ENCODE data around the gene RCOR1.

Gene RCOR1

DNA sequence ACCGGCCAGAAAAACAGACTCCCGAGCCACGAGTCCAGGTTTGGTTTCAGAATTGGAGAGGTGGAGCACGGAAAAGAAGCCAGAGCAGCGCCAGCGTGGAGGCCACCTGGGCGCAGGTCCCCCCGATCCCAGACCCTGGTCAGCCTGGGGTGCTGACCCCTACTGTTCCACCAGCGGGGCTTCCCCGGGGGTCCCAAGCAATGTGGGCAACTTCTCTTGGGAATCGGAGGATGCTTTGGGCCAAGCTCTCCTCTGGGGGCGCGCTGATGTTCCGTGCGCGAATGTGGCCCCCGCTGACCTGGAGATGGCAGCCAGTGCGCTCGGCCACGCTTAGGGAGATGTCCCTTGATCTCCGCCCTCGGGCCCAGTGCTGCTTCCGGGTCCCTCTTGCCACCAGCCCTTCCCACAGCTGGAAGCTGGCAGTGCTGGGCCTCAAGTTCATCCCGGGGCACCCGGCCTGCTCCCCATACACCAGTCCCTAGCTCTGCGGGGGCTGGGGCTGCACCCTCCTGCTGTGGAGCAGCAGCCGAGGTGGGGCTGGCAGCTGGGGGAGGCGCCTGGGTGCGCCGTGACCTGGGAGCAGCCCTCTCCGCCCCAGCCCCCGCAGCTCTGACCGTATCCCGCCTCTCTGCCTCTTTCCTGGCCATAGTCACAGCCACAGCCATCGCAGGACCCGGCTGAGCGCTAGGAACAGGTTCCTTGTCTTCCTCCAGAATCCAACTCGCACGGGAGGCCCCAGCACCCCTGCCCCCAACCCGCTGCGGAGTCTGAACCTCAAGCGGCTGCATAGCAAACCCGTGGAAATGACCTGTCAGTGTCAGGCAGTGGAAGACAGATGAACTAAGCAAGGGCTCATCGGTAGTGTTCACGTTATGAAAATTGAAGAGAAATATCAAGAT lies 91.2 kb downstream of the RCOR1 start:
- TF ChIP-seq POLR2A (IDR thresholded peaks at IDR 0.05; ENCODE audit: low read length) (no peak), GATA1 (IDR thresholded peaks at IDR 0.05; ENCODE audit: low read depth, low read length) (no peak)
- DNase-seq = no peak

DNA sequence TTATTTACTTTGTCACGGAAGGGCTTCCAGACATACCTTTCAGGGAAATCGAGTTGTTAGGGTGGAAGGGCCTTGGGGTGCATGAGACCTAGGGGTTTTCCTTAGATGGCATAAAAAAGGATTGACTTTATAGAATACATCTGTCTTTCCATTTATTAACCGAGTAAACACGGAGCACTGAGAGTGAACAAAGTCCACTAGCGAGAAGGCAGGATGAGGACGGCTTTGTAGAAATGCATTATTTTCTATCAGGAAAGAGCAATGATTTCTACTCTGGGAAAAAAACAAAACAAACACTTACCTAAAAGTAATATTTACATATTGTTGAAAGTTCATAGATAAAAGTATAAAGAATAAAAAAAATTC lies 91.8 kb downstream of the RCOR1 start:
- TF ChIP-seq GATA1 (IDR thresholded peaks at IDR 0.05; ENCODE audit: low read depth, low read length) = no peak
- TF ChIP-seq POLR2A (IDR thresholded peaks at IDR 0.05; ENCODE audit: low read length) = no peak
- DNase-seq = no peak

DNA sequence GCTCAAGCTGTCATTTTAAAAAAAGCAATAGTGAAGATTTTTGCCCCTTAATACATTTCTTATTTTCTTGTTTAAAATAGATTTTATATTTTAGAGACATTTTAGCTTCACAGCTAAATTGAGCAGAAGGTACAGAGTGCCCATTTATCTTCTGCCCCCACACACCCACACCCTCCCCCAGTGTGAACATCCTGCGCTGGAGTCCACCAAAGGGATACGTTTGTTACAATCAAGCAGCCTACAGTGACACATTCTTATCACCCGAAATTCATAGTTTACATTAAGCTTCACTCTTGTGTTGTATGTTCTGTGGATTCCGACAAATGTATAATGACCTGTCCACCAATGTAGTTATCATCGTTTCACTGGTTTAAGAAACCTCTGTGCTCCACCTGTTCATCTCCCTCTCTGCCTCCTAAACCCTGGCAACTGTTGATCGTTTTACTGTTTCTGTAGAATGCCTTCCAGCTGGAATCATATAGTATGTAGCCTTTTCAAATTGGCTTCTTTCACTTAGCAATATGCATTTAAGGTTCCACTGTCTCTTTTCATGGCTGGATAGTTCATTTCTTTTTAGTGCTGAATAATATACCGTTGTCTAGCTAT lies 93.8 kb downstream of the RCOR1 start:
- TF ChIP-seq POLR2A (IDR thresholded peaks at IDR 0.05; ENCODE audit: low read length) (no peak), GATA1 (IDR thresholded peaks at IDR 0.05; ENCODE audit: low read depth, low read length) (no peak)
- peak; percentile 15 to 22 for DNase-seq

DNA sequence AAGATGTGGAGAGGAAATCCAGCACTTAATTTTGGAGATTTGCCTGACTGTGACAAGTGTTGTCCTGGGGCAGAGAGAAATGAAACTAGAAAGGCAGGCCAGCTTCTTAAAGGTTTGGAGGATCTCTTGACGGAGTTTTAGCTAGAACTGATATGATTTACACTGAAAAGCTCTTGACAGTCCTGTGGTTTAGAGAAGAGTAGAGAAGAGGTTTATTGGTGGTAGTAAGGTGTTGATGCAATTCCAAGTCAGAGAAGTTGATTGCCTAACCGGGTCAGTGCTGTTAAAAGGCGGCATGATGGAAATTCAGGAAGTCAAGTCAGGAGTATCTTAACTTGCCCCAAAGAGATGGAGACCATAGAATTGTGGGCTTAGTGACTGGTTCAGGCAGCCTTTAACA lies 95.8 kb downstream of the RCOR1 start:
- TF ChIP-seq GATA1 (IDR thresholded peaks at IDR 0.05; ENCODE audit: low read depth, low read length) = no peak
- TF ChIP-seq POLR2A (IDR thresholded peaks at IDR 0.05; ENCODE audit: low read length) = no peak
- no peak for DNase-seq

DNA sequence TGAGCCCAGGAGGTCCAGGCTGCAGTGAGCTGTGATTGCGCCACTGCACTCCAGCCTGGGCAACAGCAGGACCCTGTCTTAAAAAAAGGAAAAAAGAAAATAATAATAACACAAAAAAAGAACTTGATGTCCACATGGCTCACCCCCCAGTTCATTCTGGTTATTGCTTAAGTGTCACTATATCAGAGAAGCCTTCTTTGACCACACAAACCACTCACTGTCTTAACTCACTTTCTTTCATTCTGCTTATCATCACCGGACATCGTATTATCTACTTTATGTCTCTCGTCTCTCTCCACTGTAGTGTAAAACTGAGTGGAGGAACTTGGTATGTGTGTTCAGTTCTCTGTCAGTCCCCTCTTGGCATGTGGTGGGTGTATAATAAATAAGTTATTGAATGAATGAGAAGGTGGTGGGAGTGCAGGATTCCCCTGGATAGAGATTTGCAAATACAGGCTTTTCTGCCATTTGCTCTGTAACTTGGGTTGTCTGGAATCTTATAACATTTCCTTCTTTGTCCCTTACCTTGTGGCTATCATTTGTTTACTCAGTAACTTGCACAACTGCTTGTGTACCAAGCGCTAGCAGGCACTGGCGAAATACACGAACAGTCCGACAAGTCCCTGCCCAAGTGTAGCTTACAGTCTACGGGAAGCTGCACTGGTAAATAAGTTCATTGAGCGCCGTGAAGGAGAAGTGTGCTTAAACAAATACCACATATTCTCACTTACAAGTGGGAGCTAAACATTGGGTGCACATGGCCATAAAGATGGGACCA lies 98.2 kb downstream of the RCOR1 start:
- TF ChIP-seq GATA1 (IDR thresholded peaks at IDR 0.05; ENCODE audit: low read depth, low read length) = no peak
- TF ChIP-seq POLR2A (IDR thresholded peaks at IDR 0.05; ENCODE audit: low read length) = no peak
- DNase-seq = peak; percentile 27 to 58

DNA sequence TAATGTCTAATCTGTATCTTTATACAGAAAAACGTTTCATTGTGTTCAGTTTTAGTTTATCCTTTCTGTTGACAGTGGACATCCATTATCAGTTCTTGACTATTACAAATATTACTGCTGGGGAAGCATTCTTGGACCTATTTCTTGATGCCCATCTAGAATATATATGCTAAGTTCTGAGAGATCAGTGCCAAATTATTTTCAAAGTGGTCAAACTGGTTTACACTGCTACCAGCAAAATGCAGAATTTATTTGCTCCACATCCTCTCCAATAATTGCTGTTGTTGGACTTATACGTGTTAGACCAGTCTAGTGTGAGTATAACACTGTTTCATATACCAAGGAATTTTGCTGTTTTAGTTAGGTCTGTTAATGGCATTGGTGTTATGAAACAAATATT lies 99.3 kb downstream of the RCOR1 start:
- TF ChIP-seq POLR2A (IDR thresholded peaks at IDR 0.05; ENCODE audit: low read length) = no peak
- no peak for TF ChIP-seq GATA1 (IDR thresholded peaks at IDR 0.05; ENCODE audit: low read depth, low read length)
- no peak for DNase-seq

DNA sequence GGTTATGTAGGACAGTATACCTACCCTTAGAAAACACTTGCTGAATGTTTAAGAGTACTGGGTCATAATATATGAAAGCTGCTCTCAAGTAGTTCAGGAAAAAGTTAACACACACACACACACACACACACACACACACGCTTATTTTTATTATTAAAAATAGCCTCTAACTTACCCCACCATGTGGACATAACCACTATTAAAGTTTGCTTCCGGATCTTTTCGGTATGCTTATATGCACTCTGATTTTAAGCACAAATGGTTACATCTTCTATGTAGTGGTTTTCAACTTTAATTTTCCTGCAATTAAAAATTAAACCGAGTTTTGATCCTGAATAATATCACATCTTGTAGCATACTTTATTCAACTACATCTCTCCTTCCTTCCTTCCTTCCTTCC lies 99.9 kb downstream of the RCOR1 start:
- DNase-seq = no peak
- TF ChIP-seq GATA1 (IDR thresholded peaks at IDR 0.05; ENCODE audit: low read depth, low read length) (no peak), POLR2A (IDR thresholded peaks at IDR 0.05; ENCODE audit: low read length) (no peak)

DNA sequence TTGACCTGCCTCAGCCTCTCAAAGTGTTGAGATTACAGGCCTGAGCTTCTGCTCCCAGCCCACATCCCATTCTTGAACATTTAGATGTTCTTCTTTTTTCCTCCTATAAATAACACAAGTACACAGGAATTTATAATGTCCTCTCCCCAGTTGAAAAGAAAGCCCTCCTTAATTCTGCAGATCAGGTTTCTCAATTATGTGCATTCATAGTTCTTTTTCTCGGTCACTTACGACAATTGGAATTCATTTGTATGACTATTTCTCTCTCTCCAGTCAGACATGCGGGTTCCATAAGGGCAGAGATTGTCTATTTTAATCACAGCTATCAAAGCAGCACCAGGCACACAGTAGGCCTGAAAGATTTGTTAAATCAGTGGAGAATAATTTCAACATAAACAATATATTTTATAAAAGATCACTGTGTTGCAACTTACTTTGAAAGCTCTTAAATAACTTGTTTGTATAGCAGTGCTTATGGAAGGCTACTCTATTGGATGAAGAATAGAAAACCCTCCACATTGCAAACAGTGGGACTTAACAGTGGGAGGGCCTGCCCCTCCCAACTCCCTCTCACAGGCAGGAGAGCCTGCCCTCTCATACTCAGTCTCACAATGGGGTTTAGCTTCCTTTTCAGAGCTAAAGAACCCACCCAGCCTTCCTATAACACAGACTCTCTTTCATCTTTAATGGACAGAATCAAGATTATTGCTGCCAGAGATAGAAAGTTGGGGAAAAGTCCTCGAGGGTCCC lies 100.7 kb downstream of the RCOR1 start:
- TF ChIP-seq POLR2A (IDR thresholded peaks at IDR 0.05; ENCODE audit: low read length) (no peak), GATA1 (IDR thresholded peaks at IDR 0.05; ENCODE audit: low read depth, low read length) (no peak)
- DNase-seq = no peak

DNA sequence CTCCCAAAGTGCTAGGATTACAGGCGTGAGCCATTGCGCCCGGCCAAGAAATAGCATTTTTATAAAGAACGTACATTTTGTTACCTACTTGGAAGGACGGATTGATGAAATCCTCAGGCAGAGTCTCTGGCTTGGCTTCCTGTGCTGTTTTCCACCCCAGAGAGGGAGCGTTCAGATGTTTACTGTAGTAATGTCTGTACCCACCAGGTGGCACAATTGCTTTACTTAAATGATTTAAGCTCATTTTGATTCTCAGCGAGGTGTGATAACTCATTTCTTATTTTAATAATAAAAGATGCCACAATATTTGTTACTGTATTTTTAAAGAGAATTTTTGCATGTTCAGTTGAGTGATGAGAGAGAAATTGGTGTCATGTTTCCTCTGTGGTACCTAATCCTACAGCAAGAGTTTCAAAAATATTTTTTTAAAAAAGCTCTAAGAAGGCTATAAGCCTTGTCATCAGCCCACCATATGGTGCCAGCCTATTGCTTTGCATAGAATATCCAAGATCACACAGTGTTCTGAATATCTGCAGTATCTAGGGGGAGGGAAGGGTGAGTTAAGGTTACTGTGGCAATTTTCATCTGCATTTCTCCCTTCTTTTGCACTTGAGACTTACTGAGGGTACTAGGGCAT lies 102.2 kb downstream of the RCOR1 start:
- peak; percentile 75 to 85 for DNase-seq
- TF ChIP-seq POLR2A (IDR thresholded peaks at IDR 0.05; ENCODE audit: low read length) = no peak
- TF ChIP-seq GATA1 (IDR thresholded peaks at IDR 0.05; ENCODE audit: low read depth, low read length) = no peak

DNA sequence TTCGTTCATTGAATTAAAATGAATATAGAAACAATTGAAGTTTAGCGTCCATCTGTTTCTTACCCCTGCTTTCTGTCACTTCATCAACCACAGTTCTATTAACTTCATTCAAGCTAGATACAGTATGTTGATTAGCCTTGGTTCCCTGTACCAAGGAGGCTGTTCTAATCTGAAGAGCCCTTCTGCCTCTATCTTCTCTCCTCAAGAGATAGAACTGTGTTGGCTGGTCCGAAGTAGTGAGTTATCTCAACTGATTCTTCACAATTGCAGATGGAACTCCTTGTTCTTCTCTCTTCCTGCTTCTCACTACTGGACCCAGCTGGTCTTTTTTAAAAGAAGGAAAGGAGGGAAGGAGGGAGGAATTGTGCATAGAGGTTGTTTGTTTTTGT lies 102.7 kb downstream of the RCOR1 start:
- DNase-seq = peak; percentile 34 to 69
- TF ChIP-seq GATA1 (IDR thresholded peaks at IDR 0.05; ENCODE audit: low read depth, low read length) (no peak), POLR2A (IDR thresholded peaks at IDR 0.05; ENCODE audit: low read length) (no peak)

DNA sequence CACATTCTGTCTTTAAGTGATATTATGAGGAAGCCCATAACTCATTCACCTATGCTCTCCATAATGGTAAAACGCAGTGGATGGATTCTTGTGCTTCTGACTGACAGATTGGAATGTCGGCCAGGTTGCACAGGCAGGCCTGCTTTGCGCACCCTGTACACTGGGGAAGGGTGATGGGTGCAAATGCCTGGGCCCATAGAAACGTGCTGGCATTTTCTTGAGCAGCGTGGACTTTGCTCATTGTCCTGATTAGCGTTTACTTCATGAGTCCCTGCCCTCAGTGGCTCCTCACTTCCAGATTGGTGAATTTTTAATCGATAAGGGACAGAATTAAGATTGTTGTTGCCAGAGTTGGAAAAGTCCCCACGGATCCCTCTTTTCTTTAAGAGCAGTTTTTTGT lies 103.9 kb downstream of the RCOR1 start:
- TF ChIP-seq POLR2A (IDR thresholded peaks at IDR 0.05; ENCODE audit: low read length) = no peak
- no peak for TF ChIP-seq GATA1 (IDR thresholded peaks at IDR 0.05; ENCODE audit: low read depth, low read length)
- no peak for DNase-seq

DNA sequence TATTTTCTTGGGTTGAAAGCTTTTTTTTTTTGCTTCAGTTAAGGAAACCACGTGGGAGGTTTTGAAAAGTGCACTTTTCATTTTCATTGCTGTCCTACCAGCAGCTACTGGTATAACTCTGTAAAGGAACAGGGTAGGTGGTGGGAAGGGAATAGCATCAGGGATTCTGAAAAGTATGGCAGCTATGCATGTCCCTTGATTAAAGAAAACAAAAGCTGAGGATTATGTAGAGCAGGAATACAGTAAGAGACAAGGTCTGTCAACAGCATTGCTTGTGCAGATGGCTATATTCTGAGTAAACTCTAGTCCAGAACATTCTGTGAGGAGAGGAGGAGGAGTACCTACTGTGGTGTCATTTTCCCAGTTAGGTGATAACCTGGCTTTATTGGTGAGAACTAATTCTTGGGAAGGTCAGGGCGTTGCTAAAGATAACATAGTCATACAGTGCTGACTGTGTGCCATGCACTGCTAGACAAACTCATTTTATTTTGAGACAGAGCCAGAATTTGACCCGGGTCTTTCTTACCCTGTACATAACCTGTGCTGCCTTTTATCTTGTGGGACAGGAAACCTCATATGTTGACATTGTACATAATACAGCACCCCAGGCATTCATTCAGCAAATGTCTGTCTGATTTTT lies 104.5 kb downstream of the RCOR1 start:
- no peak for TF ChIP-seq POLR2A (IDR thresholded peaks at IDR 0.05; ENCODE audit: low read length)
- TF ChIP-seq GATA1 (IDR thresholded peaks at IDR 0.05; ENCODE audit: low read depth, low read length) = no peak
- no peak for DNase-seq

DNA sequence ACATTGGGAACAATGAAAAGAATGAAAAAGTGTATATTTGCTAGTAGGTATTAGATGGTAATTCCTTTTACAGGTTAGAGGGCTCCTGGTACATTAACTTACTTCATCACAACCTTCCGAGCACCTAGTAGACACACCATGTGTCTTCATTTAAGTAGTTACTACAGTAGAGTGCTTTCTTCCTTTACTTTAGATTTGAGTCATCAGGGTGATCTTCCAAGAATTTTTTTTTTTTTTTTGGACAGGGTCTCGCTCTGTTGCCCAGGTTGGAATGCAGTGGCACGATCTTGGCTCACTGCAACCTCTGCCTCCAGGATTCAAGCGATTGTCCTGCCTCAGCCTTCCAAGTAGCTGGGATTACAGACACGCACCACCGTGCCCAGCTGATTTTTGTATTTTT lies 105.1 kb downstream of the RCOR1 start:
- TF ChIP-seq GATA1 (IDR thresholded peaks at IDR 0.05; ENCODE audit: low read depth, low read length) (no peak), POLR2A (IDR thresholded peaks at IDR 0.05; ENCODE audit: low read length) (no peak)
- DNase-seq = no peak

All from erythroblast (primary cell).